Muscle layer of colon (tissue), 2 donors: Measurements from ENCODE around the gene LACC1.

ENCODE experiments used
- H3K27ac ChIP-seq: one replicate; pipeline ENCODE4 v1.7.0; 2013; ENCODE audit warnings: low read depth, mild to moderate bottlenecking, low read length, moderate library complexity
- H3K27me3 ChIP-seq, 2 donors: one replicate each; pipeline ENCODE4 v1.7.0; 2013; ENCODE audit warnings: low read length in 2 of 2, mild to moderate bottlenecking in 2 of 2; ENCODE audit not compliant: insufficient read depth in 2 of 2, control insufficient read depth in 1 of 2
- H3K36me3 ChIP-seq: one replicate; pipeline ENCODE4 v1.7.0; 2013; ENCODE audit warnings: mild to moderate bottlenecking, low read length; ENCODE audit not compliant: insufficient read depth
- H3K4me1 ChIP-seq: one replicate; pipeline ENCODE4 v1.7.0; 2013; ENCODE audit warnings: mild to moderate bottlenecking, low read length; ENCODE audit not compliant: insufficient read depth
- H3K4me3 ChIP-seq, 2 donors: one replicate each; pipeline ENCODE4 v1.7.0; 2013; ENCODE audit warnings: low read length in 2 of 2, low read depth in 1 of 2, mild to moderate bottlenecking in 1 of 2, moderate library complexity in 1 of 2
- H3K9ac ChIP-seq: one replicate; pipeline ENCODE4 v1.7.0; 2013; ENCODE audit warnings: low read length
- H3K9me3 ChIP-seq: one replicate; pipeline ENCODE4 v1.7.0; 2013; ENCODE audit warnings: mild to moderate bottlenecking, low read length
- donor health status: abdominal sarcoma.
- donor health status: Adenocarcinoma of cecum.

Gene LACC1

DNA sequence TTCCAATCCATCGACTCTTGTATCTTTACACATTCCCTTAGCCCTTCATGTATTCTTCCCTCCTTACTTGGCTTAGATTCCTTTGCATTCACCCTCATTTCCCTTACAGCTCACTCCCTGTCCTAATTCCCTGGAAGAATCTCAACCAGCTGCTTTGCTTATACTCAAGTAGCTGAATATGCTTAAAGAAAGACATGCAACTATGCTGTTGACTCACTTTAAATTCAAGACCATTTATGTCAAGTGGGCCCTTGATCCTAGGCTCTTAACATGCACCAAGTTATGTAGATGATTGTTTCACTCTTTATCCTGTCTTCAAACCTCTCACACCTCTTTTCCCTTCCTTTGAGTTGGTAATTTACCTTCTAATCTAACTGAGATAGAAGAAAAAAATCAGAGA, 7.5 kb upstream of the LACC1 start:
- no peak overlapping the region for H3K27ac ChIP-seq
- no peaks in the 10 kb centered on the region for H3K9me3 ChIP-seq
- no peak overlapping the region for H3K4me3 ChIP-seq
- peaks cover 4% of the 10 kb centered on the region for H3K36me3 ChIP-seq
- no peaks in the 10 kb centered on the region for H3K27me3 ChIP-seq
- H3K9ac ChIP-seq = no peak overlapping the region
- H3K4me1 ChIP-seq = no peaks in the 10 kb centered on the region

DNA sequence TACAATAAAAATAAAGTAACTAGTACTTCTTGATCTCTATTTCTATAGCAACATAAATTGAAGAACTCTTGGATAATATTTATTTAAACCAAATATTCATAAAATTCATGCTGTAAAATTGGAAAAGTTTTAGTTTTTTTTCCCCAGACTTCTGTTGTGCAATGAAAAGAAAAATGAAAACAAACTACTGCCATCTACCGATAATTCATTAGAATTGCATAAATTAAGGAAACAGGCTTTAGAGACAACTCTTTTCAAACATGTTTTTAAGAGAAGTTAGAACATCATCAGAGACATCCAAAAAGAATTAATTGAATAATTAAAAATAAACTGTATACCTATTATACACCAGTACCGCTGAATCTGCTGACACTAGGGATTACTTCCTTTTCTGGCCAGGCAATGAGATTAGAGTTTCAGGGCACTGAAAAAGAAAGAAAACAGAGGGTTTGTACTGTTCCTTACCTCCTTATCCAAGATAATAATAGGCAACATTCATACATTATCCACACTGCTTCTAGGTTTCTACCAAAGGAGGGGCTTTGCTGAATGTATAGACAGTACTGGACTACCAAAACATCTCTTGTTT, 5.1 kb upstream of the LACC1 start:
- Histone ChIP-seq H3K4me1 (peaks cover 7% of the 10 kb centered on the region), H3K27ac (no peak overlapping the region), H3K36me3 (peaks cover 4% of the 10 kb centered on the region), H3K9ac (no peak overlapping the region), H3K27me3 (no peaks in the 10 kb centered on the region), H3K4me3 (no peak overlapping the region), H3K9me3 (no peaks in the 10 kb centered on the region)

GRCh38 chr13:43876366-43876765, 3.3 kb upstream of the LACC1 start:
- Histone ChIP-seq H3K27me3 (no peaks in the 10 kb centered on the region), H3K4me1 (peaks cover 12% of the 10 kb centered on the region), H3K9ac (no peak overlapping the region), H3K4me3 (no peak overlapping the region), H3K9me3 (no peaks in the 10 kb centered on the region), H3K27ac (no peak overlapping the region), H3K36me3 (peaks cover 4% of the 10 kb centered on the region)

DNA sequence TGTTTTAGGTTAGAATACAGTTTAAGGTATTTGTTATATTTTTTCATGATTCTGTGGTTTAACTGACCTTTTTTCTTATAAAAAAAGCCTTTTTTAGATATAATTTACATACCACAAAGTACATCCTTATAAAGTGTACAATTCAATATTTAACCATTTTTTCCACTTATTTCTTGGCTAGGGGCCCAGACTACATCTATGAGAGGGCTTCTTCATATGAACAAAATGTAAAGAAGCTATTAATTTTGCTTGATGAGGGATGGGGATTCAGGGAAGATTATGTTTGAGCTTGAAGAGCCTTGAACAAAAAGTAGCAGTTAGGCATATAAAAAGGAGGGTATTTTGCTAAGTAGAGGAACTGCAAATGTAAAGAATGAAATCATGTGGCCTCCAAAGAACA, 2.4 kb upstream of the LACC1 start:
- no peak overlapping the region for H3K27ac ChIP-seq

DNA sequence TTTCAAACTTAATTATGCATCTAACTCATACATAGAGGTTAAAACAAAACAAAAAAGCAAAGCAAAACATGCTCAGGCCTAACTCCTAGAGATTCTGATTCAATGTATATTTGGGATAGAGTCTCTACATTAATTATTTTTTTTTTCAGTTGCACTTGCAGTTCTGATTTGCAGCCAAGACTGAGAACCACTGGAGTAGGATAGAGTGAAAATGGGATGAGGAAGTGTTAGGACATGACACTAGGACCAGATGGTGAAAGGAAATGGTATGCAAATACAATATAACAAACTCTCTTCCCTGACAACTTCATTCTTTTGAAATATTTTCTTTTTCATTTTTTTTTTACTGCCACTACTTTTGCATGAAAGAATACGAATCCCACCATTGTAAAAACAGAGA, 1.9 kb upstream of the LACC1 start:
- no peaks in the 10 kb centered on the region for H3K27me3 ChIP-seq
- peaks cover 12% of the 10 kb centered on the region for H3K4me1 ChIP-seq
- peaks cover 4% of the 10 kb centered on the region for H3K36me3 ChIP-seq
- no peaks in the 10 kb centered on the region for H3K9me3 ChIP-seq
- no peak overlapping the region for H3K9ac ChIP-seq
- no peak overlapping the region for H3K27ac ChIP-seq
- no peak overlapping the region for H3K4me3 ChIP-seq

More for the DNA sequence above, 2.4 kb upstream of the LACC1 start:
- no peak overlapping the region for H3K9ac ChIP-seq
- H3K4me1 ChIP-seq = peaks cover 12% of the 10 kb centered on the region
- H3K9me3 ChIP-seq = no peaks in the 10 kb centered on the region
- H3K36me3 ChIP-seq = peaks cover 4% of the 10 kb centered on the region
- no peak overlapping the region for H3K4me3 ChIP-seq
- no peaks in the 10 kb centered on the region for H3K27me3 ChIP-seq

GRCh38 chr13:43878892-43879754, 581 bp upstream of the LACC1 start, which contains the start of gene CCDC122:
CCDC122 (minus strand) TSS chr13:43879740; CDS start chr13:43869376, 10,364 bp downstream.
- peaks cover 12% of the 10 kb centered on the region for H3K4me1 ChIP-seq
- H3K9me3 ChIP-seq = no peaks in the 10 kb centered on the region
- no peaks in the 10 kb centered on the region for H3K36me3 ChIP-seq
- peak within 1 kb of the TSS; percentile 62 for H3K9ac ChIP-seq
- no peaks in the 10 kb centered on the region for H3K27me3 ChIP-seq
- peak within 1 kb of the TSS; percentile 68 to 74 for H3K4me3 ChIP-seq
- H3K27ac ChIP-seq = peak within 1 kb of the TSS; percentile 93

GRCh38 chr13:43880214-43880855, 631 bp downstream of the LACC1 start:
- peak overlapping the region; percentile 93 for H3K27ac ChIP-seq
- peak overlapping the region; percentile 51 for H3K9ac ChIP-seq
- H3K27me3 ChIP-seq = no peaks in the 10 kb centered on the region
- no peaks in the 10 kb centered on the region for H3K9me3 ChIP-seq
- H3K36me3 ChIP-seq = no peaks in the 10 kb centered on the region
- H3K4me1 ChIP-seq = peaks cover 12% of the 10 kb centered on the region
- H3K4me3 ChIP-seq = peak overlapping the region; percentile 68 to 74

GRCh38 chr13:43880926-43881325, 1.2 kb downstream of the LACC1 start:
- Histone ChIP-seq H3K4me3 (no peak overlapping the region), H3K9me3 (no peaks in the 10 kb centered on the region), H3K4me1 (peaks cover 12% of the 10 kb centered on the region), H3K27me3 (no peaks in the 10 kb centered on the region), H3K36me3 (no peaks in the 10 kb centered on the region), H3K27ac (no peak overlapping the region), H3K9ac (no peak overlapping the region)

DNA sequence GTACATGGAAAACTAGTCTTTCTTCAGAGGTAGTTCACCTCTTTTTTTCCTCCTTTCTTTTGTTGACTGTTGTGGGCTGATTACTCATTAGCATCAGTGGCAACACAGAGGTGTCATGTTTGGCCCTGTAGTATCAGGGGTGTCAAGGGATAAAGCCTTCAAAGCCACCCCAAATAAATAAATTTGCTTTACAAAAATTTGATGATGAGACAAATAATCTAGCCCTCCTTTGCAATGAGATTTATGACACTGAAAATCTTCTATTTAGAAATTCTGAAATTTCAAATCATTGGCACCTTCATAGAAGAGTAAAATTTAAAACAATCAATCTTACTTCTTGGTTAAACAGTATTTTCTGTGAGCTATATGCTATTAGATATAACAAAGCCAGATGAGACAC, 1.9 kb downstream of the LACC1 start:
- Histone ChIP-seq H3K9ac (no peak overlapping the region), H3K27me3 (no peaks in the 10 kb centered on the region), H3K9me3 (no peaks in the 10 kb centered on the region), H3K4me3 (no peak overlapping the region), H3K36me3 (no peaks in the 10 kb centered on the region), H3K4me1 (peaks cover 12% of the 10 kb centered on the region), H3K27ac (no peak overlapping the region)

GRCh38 chr13:43883631-43884030, 3.9 kb downstream of the LACC1 start:
- Histone ChIP-seq H3K9me3 (no peaks in the 10 kb centered on the region), H3K9ac (no peak overlapping the region), H3K27me3 (no peaks in the 10 kb centered on the region), H3K4me3 (no peak overlapping the region), H3K4me1 (peaks cover 6% of the 10 kb centered on the region), H3K27ac (no peak overlapping the region), H3K36me3 (no peaks in the 10 kb centered on the region)

DNA sequence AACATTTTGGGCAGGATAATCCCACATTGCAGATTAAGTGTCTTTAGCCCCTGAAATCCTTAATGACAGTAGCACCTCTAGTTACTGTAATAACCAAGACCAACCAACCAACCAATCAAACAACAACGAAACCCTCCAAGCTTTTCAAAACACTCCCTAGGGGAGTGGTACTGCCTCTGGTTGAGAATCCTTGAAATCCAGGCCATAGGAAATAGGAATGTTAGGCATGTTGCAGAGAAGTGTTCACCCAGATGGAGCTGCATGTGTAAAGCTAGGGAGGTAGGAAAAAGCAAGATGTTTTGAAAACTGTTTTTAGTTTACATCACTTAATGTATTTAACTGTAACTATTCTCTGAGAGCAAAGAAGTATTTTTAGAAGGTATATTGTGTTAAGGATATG, 4.5 kb downstream of the LACC1 start:
- Histone ChIP-seq H3K9me3 (no peaks in the 10 kb centered on the region), H3K4me1 (peaks cover 4% of the 10 kb centered on the region), H3K36me3 (no peaks in the 10 kb centered on the region), H3K27me3 (no peaks in the 10 kb centered on the region), H3K4me3 (no peak overlapping the region), H3K9ac (no peak overlapping the region), H3K27ac (no peak overlapping the region)
